H9 (cell line): Measurements from ENCODE around the gene YEATS4. TPM values are rescaled to one million over a fixed set of nuclear protein-coding genes. Genes with fewer than 3 reads are reported as not detected.

Experiments
- DNase-seq: peaks from one replicate; pipeline ENCODE4 v3.0.0-alpha.2; 2017
- H2AFZ ChIP-seq: one replicate; pipeline ENCODE4 v1.6.1; 2013; ENCODE audit warnings: mild to moderate bottlenecking, low read length, control low read depth, moderate library complexity
- H2AK5ac ChIP-seq: 2 replicates; pipeline ENCODE4 v1.6.1; 2013; ENCODE audit warnings: low read length, control low read depth, mixed read lengths; ENCODE audit not compliant: insufficient read length
- H2BK120ac ChIP-seq: one replicate; pipeline ENCODE4 v1.6.1; 2013; ENCODE audit warnings: low read depth, mild to moderate bottlenecking, low read length, control low read depth, inconsistent platforms; ENCODE audit not compliant: poor library complexity, severe bottlenecking
- H2BK12ac ChIP-seq: 2 replicates; pipeline ENCODE4 v1.6.1; 2013; ENCODE audit warnings: low read length, control low read depth, mixed read lengths, low read depth; ENCODE audit not compliant: insufficient read length
- H2BK15ac ChIP-seq: 2 replicates; pipeline ENCODE4 v1.6.1; 2013; ENCODE audit warnings: low read depth, low read length, control low read depth
- H2BK20ac ChIP-seq: one replicate; pipeline ENCODE4 v1.6.1; 2013; ENCODE audit warnings: low read depth, mild to moderate bottlenecking, low read length, control low read depth, inconsistent platforms; ENCODE audit not compliant: poor library complexity, severe bottlenecking
- H2BK5ac ChIP-seq: 2 replicates; pipeline ENCODE4 v1.6.1; 2013; ENCODE audit warnings: low read length, control low read depth, mixed read lengths; ENCODE audit not compliant: insufficient read length
- H3K14ac ChIP-seq: 2 replicates; pipeline ENCODE4 v1.6.1; 2013; ENCODE audit warnings: low read length, control low read depth; ENCODE audit not compliant: insufficient read depth
- H3K18ac ChIP-seq: 2 replicates; pipeline ENCODE4 v1.6.1; 2013; ENCODE audit warnings: low read depth, mild to moderate bottlenecking, mixed read lengths, low read length, control low read depth; ENCODE audit not compliant: insufficient read length
- H3K23ac ChIP-seq: 2 replicates; pipeline ENCODE4 v1.6.1; 2013; ENCODE audit warnings: low read length, control low read depth, mixed read lengths, low read depth; ENCODE audit not compliant: insufficient read length
- H3K23me2 ChIP-seq: 2 replicates; pipeline ENCODE4 v1.6.1; 2013; ENCODE audit warnings: low read depth, mild to moderate bottlenecking, mixed read lengths, low read length, control low read depth; ENCODE audit not compliant: insufficient read length, poor library complexity, severe bottlenecking
- H3K27ac ChIP-seq: 2 replicates; pipeline ENCODE4 v1.5.1; 2013; ENCODE audit warnings: low read length, control low read depth, mixed read lengths, low read depth; ENCODE audit not compliant: insufficient read length
- H3K27me3 ChIP-seq: 2 replicates; pipeline ENCODE4 v1.6.1; 2013; ENCODE audit warnings: low read length, control low read depth, inconsistent platforms; ENCODE audit not compliant: insufficient read depth
- H3K4ac ChIP-seq: 2 replicates; pipeline ENCODE4 v1.6.1; 2013; ENCODE audit warnings: low read depth, mild to moderate bottlenecking, control low read depth, inconsistent platforms, low read length, moderate library complexity
- H3K4me1 ChIP-seq: 2 replicates; pipeline ENCODE4 v1.6.1; 2013; ENCODE audit warnings: low read length, control low read depth, inconsistent platforms; ENCODE audit not compliant: insufficient read depth
- H3K4me2 ChIP-seq: 2 replicates; pipeline ENCODE4 v1.6.1; 2013; ENCODE audit warnings: low read length, control low read depth, mixed read lengths; ENCODE audit not compliant: insufficient read length, insufficient read depth
- H3K56ac ChIP-seq: 2 replicates; pipeline ENCODE4 v1.6.1; 2013; ENCODE audit warnings: low read depth, mild to moderate bottlenecking, mixed read lengths, low read length, control low read depth; ENCODE audit not compliant: insufficient read length
- H3K79me1 ChIP-seq: 2 replicates; pipeline ENCODE4 v1.6.1; 2013; ENCODE audit warnings: low read depth, mild to moderate bottlenecking, moderate library complexity, low read length, control low read depth, inconsistent platforms; ENCODE audit not compliant: insufficient read depth, poor library complexity, severe bottlenecking
- H3K79me2 ChIP-seq: 2 replicates; pipeline ENCODE4 v1.6.1; 2013; ENCODE audit warnings: low read length, control low read depth, inconsistent platforms; ENCODE audit not compliant: insufficient read depth
- H3K9ac ChIP-seq: 2 replicates; pipeline ENCODE4 v1.6.1; 2013; ENCODE audit warnings: low read length, control low read depth, mixed read lengths; ENCODE audit not compliant: insufficient read length; ENCODE audit errors: extremely low read depth
- H3K9me3 ChIP-seq: one replicate; pipeline ENCODE4 v1.6.1; 2013; ENCODE audit warnings: low read depth, low read length, inconsistent platforms; ENCODE audit not compliant: control insufficient read depth
- H3T11ph ChIP-seq: one replicate; pipeline ENCODE4 v1.6.1; 2013; ENCODE audit warnings: mild to moderate bottlenecking, low read length, control low read depth, inconsistent platforms
- H4K20me1 ChIP-seq: one replicate; pipeline ENCODE4 v1.6.1; 2013; ENCODE audit not compliant: control insufficient read depth, insufficient read length, insufficient read depth
- H4K5ac ChIP-seq: 2 replicates; pipeline ENCODE4 v1.6.1; 2013; ENCODE audit warnings: low read depth, mild to moderate bottlenecking, mixed read lengths, low read length, control low read depth; ENCODE audit not compliant: insufficient read length
- H4K8ac ChIP-seq: replicated peaks from 2 replicates; pipeline ENCODE4 v1.6.1; 2013; ENCODE audit warnings: low read length, control low read depth, mixed read lengths, low read depth; ENCODE audit not compliant: insufficient read length
- H4K91ac ChIP-seq: 2 replicates; pipeline ENCODE4 v1.6.1; 2013; ENCODE audit warnings: low read depth, mild to moderate bottlenecking, moderate library complexity, mixed read lengths, low read length, control low read depth; ENCODE audit not compliant: insufficient read length
- H3K27ac Mint-ChIP-seq, 3 experiments: 2 replicates in 2 of 3; 3 replicates in 1 of 3; pipeline ENCODE4 v1.8.0; 2020 to 2021; ENCODE audit warnings: mixed read lengths in 3 of 3, mild to moderate bottlenecking in 1 of 3, moderate library complexity in 1 of 3
- H3K27me3 Mint-ChIP-seq: 2 replicates; pipeline ENCODE4 v1.8.0; 2021; ENCODE audit warnings: low read depth, mild to moderate bottlenecking, moderate library complexity, mixed read lengths
- H3K36me3 Mint-ChIP-seq, 3 experiments: 2 replicates in 2 of 3; 3 replicates in 1 of 3; pipeline ENCODE4 v1.8.0; 2020 to 2021; ENCODE audit warnings: low read depth in 3 of 3, mixed read lengths in 3 of 3; ENCODE audit not compliant: insufficient read depth in 1 of 3
- H3K4me1 Mint-ChIP-seq, 2 experiments: 2 replicates each; pipeline ENCODE4 v1.8.0; 2020; ENCODE audit warnings: mixed read lengths in 2 of 2
- H3K4me3 Mint-ChIP-seq, 2 experiments: 2 replicates in 1 of 2; 3 replicates in 1 of 2; pipeline ENCODE4 v1.8.0; 2020 to 2021; ENCODE audit warnings: mild to moderate bottlenecking in 2 of 2, mixed read lengths in 2 of 2, moderate library complexity in 1 of 2
- H3K9me3 Mint-ChIP-seq, 2 experiments: 2 replicates in 1 of 2; 3 replicates in 1 of 2; pipeline ENCODE4 v1.8.0; 2020; ENCODE audit warnings: mild to moderate bottlenecking in 2 of 2, mixed read lengths in 2 of 2, moderate library complexity in 1 of 2
- WGBS: extraction: QIAGEN DNeasy Blood & Tissue Kit; methylation state at CpG from one replicate; pipeline ENCODE4 v1.1.7; 2013; ENCODE audit warnings: missing lambda C conversion rate, low lambda C conversion rate, mixed read lengths; ENCODE audit not compliant: insufficient read length; ENCODE audit errors: extremely low coverage; 5-methylcytosine and 5-hydroxymethylcytosine counted together
- total RNA-seq: library from RNA; stranded (reverse); gene quantifications from 2 replicates; pipeline ENCODE4 v1.2.1, GENCODE V29; 2021
- TF ChIP-seq, protein P1 (sequence below): fragments of 200-600 bp; sonication (generic); conservative IDR thresholded peaks from 3 replicates; pipeline ENCODE4 v1.8.0; 2021; ENCODE audit warnings: antibody characterized with exemption, mild to moderate bottlenecking

Gene YEATS4
- total RNA-seq, 1 experiment from 2014 or later = 35.6 TPM

GRCh38 chr12:69345077-69345476, 14.5 kb upstream of the YEATS4 start:
- no peak overlapping the region for H2AK5ac ChIP-seq
- H2BK15ac ChIP-seq = no peak overlapping the region
- H2AFZ ChIP-seq = no peak overlapping the region
- H2BK5ac ChIP-seq = no peak overlapping the region
- no peak overlapping the region for H3K14ac ChIP-seq
- Mint-ChIP-seq H3K36me3 (no peaks in the 10 kb centered on the region), H3K4me1 (peaks cover 2 to 6% of the 10 kb centered on the region in 2 experiments; a peak in 3 of 4 replicates), H3K27me3 (no peaks in the 10 kb centered on the region), H3K9me3 (no peaks in the 10 kb centered on the region), H3K27ac (no peak overlapping the region), H3K4me3 (no peak overlapping the region)
- H4K5ac ChIP-seq = no peak overlapping the region
- H4K8ac ChIP-seq = no peak overlapping the region
- no peak overlapping the region for H3K27ac ChIP-seq
- H3K56ac ChIP-seq = no peak overlapping the region
- H3K23ac ChIP-seq = no peak overlapping the region
- no peaks in the 10 kb centered on the region for H3K23me2 ChIP-seq
- no peaks in the 10 kb centered on the region for H3K9me3 ChIP-seq
- H2BK20ac ChIP-seq = no peak overlapping the region
- H3K4ac ChIP-seq = no peak overlapping the region
- no peak overlapping the region for H3T11ph ChIP-seq
- H3K4me2 ChIP-seq = no peak overlapping the region
- H3K9ac ChIP-seq = no peak overlapping the region
- no peaks in the 10 kb centered on the region for H3K79me1 ChIP-seq
- no peak for DNase-seq
- H3K4me1 ChIP-seq = no peaks in the 10 kb centered on the region
- TF ChIP-seq, protein P1, sequence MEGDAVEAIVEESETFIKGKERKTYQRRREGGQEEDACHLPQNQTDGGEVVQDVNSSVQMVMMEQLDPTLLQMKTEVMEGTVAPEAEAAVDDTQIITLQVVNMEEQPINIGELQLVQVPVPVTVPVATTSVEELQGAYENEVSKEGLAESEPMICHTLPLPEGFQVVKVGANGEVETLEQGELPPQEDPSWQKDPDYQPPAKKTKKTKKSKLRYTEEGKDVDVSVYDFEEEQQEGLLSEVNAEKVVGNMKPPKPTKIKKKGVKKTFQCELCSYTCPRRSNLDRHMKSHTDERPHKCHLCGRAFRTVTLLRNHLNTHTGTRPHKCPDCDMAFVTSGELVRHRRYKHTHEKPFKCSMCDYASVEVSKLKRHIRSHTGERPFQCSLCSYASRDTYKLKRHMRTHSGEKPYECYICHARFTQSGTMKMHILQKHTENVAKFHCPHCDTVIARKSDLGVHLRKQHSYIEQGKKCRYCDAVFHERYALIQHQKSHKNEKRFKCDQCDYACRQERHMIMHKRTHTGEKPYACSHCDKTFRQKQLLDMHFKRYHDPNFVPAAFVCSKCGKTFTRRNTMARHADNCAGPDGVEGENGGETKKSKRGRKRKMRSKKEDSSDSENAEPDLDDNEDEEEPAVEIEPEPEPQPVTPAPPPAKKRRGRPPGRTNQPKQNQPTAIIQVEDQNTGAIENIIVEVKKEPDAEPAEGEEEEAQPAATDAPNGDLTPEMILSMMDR = no peak
- no peak overlapping the region for H3K18ac ChIP-seq
- no CpG with 5 or more reads among the region's 2 CpGs for WGBS
- H2BK120ac ChIP-seq = no peak overlapping the region
- H4K91ac ChIP-seq = no peak overlapping the region
- H4K20me1 ChIP-seq = no peaks in the 10 kb centered on the region
- no peaks in the 10 kb centered on the region for H3K27me3 ChIP-seq
- no peaks in the 10 kb centered on the region for H3K79me2 ChIP-seq
- H2BK12ac ChIP-seq = no peak overlapping the region
